GM23338 (cell line): ENCODE measurements around the gene TENM4. TPM values are rescaled to one million over a fixed set of nuclear protein-coding genes. Genes with fewer than 3 reads are reported as not detected.

Experiments
- ATAC-seq: fragments of 200-7000 bp; cut with Tn5 transposase; 3 replicates; pipeline ENCODE4 v1.9.1; 2020
- DNase-seq: peaks from one replicate; pipeline ENCODE4 v3.0.0-alpha.2; 2015; ENCODE audit warnings: low spot score
- H2AFZ ChIP-seq: fragments of 200-600 bp; sonication (generic); 2 replicates; pipeline ENCODE4 v1.8.0; 2016; ENCODE audit warnings: antibody characterized with exemption, mild to moderate bottlenecking, moderate library complexity
- H3F3A ChIP-seq: fragments of 200-600 bp; sonication (generic); replicated peaks from 2 replicates; pipeline ENCODE4 v1.8.0; 2017; ENCODE audit warnings: antibody characterized with exemption, mixed run types, low read depth
- H3K27ac ChIP-seq: fragments of 200-600 bp; sonication (generic); 2 replicates; pipeline ENCODE4 v1.6.1; 2016; ENCODE audit warnings: low read depth
- H3K27me3 ChIP-seq: fragments of 200-600 bp; sonication (generic); 2 replicates; pipeline ENCODE4 v1.8.0; 2016; ENCODE audit warnings: mild to moderate bottlenecking, mixed run types, moderate library complexity; ENCODE audit not compliant: insufficient read depth
- H3K36me3 ChIP-seq: fragments of 200-600 bp; sonication (generic); 2 replicates; pipeline ENCODE4 v1.8.0; 2016; ENCODE audit warnings: mild to moderate bottlenecking; ENCODE audit not compliant: insufficient read depth
- H3K4me1 ChIP-seq: fragments of 200-600 bp; sonication (generic); 2 replicates; pipeline ENCODE4 v1.8.0; 2016; ENCODE audit warnings: mild to moderate bottlenecking, moderate library complexity; ENCODE audit not compliant: insufficient read depth
- H3K4me2 ChIP-seq: fragments of 200-600 bp; sonication (generic); 2 replicates; pipeline ENCODE4 v1.7.1; 2017; ENCODE audit warnings: mixed run types
- H3K4me3 ChIP-seq: fragments of 200-600 bp; sonication (generic); 2 replicates; pipeline ENCODE4 v1.6.1; 2016; ENCODE audit warnings: mixed run types
- H3K79me2 ChIP-seq: fragments of 200-600 bp; sonication (generic); replicated peaks from 2 replicates; pipeline ENCODE4 v1.8.0; 2017; ENCODE audit warnings: mild to moderate bottlenecking; ENCODE audit not compliant: insufficient read depth
- H3K9me2 ChIP-seq: fragments of 200-600 bp; sonication (generic); 2 replicates; pipeline ENCODE4 v1.8.0; 2017; ENCODE audit not compliant: insufficient read depth
- H4K20me1 ChIP-seq: fragments of 200-600 bp; sonication (generic); replicated peaks from 2 replicates; pipeline ENCODE4 v1.8.0; 2017; ENCODE audit warnings: mild to moderate bottlenecking; ENCODE audit not compliant: insufficient read depth
- H3K27ac Mint-ChIP-seq: 2 replicates; pipeline ENCODE4 v1.8.0; 2020; ENCODE audit warnings: inconsistent platforms, mild to moderate bottlenecking, moderate library complexity, mixed read lengths
- H3K27me3 Mint-ChIP-seq: 3 replicates; pipeline ENCODE4 v1.8.0; 2022; ENCODE audit warnings: low read depth, mild to moderate bottlenecking, moderate library complexity, mixed read lengths, inconsistent platforms; ENCODE audit not compliant: insufficient read depth, poor library complexity
- H3K36me3 Mint-ChIP-seq: 3 replicates; pipeline ENCODE4 v1.8.0; 2021; ENCODE audit warnings: low read depth, mild to moderate bottlenecking, inconsistent platforms, moderate library complexity, mixed read lengths
- H3K4me1 Mint-ChIP-seq: 3 replicates; pipeline ENCODE4 v1.8.0; 2020; ENCODE audit warnings: mild to moderate bottlenecking, inconsistent platforms, mixed read lengths
- H3K4me3 Mint-ChIP-seq: 3 replicates; pipeline ENCODE4 v1.8.0; 2021; ENCODE audit warnings: moderate library complexity, mild to moderate bottlenecking, inconsistent platforms, mixed read lengths
- H3K9me3 Mint-ChIP-seq: 3 replicates; pipeline ENCODE4 v1.8.0; 2020; ENCODE audit warnings: moderate library complexity, mild to moderate bottlenecking, inconsistent platforms, mixed read lengths
- CREB1 ChIP-seq: fragments of 250-450 bp; sonication (Bioruptor Pico); IDR thresholded peaks from 2 replicates; pipeline ENCODE4 v1.5.0; 2020; ENCODE audit warnings: low read depth, mild to moderate bottlenecking, moderate library complexity
- CTCF ChIP-seq, 2 experiments: fragments of 200-600 bp in 1 of 2; sonication (generic) in 1 of 2; conservative IDR thresholded peaks; 2 replicates each; pipeline versions ENCODE4 v1.5.1 to v1.6.1; 2016 to 2017; ENCODE audit warnings: antibody characterized with exemption in 2 of 2, low read depth in 2 of 2, mild to moderate bottlenecking in 2 of 2, moderate library complexity in 1 of 2
- ETS1 ChIP-seq: IDR thresholded peaks from 2 replicates; pipeline ENCODE4 v1.6.1; 2016; ENCODE audit warnings: antibody characterized with exemption
- EZH2 ChIP-seq: fragments of 200-600 bp; sonication (generic); IDR thresholded peaks from one replicate; pipeline ENCODE4 v1.8.0; 2017; ENCODE audit warnings: antibody characterized with exemption, mild to moderate bottlenecking, low read depth; ENCODE audit not compliant: unreplicated experiment
- EZH2phosphoT487 ChIP-seq: fragments of 200-600 bp; sonication (generic); IDR thresholded peaks from one replicate; pipeline ENCODE4 v1.8.1; 2018; ENCODE audit warnings: antibody characterized with exemption; ENCODE audit not compliant: unreplicated experiment
- JUNB ChIP-seq: IDR thresholded peaks from one replicate; pipeline ENCODE4 v1.6.1; 2016; ENCODE audit warnings: antibody characterized with exemption; ENCODE audit not compliant: unreplicated experiment
- NANOG ChIP-seq: IDR thresholded peaks from 2 replicates; pipeline ENCODE4 v1.6.1; 2016; ENCODE audit warnings: antibody characterized with exemption, borderline replicate concordance
- POLR2AphosphoS5 ChIP-seq: IDR thresholded peaks from 2 replicates; pipeline ENCODE4 v1.6.1; 2016; ENCODE audit warnings: antibody characterized with exemption, low read depth
- REST ChIP-seq: IDR thresholded peaks from one replicate; pipeline ENCODE4 v1.6.1; 2018; ENCODE audit warnings: antibody characterized with exemption; ENCODE audit not compliant: unreplicated experiment
- STAT1 ChIP-seq: IDR thresholded peaks from one replicate; pipeline ENCODE4 v1.6.1; 2016; ENCODE audit warnings: antibody characterized with exemption; ENCODE audit not compliant: unreplicated experiment
- ZNF114 ChIP-seq: fragments of 250-450 bp; sonication (Bioruptor Pico); IDR thresholded peaks from 2 replicates; pipeline ENCODE4 v1.5.0; 2020; ENCODE audit warnings: mild to moderate bottlenecking, moderate library complexity
- ZNF331 ChIP-seq: fragments of 250-450 bp; sonication (Bioruptor Pico); IDR thresholded peaks from 2 replicates; pipeline ENCODE4 v1.5.0; 2020; ENCODE audit warnings: low read depth, mild to moderate bottlenecking, moderate library complexity
- ZNF462 ChIP-seq: fragments of 250-450 bp; sonication (Bioruptor Pico); IDR thresholded peaks from 2 replicates; pipeline ENCODE4 v1.5.0; 2020; ENCODE audit warnings: mild to moderate bottlenecking, moderate library complexity
- polyA plus RNA-seq: library from polyadenylated mRNA; unstranded; fragments of >200 nt; fragmentation: Nextera tagmentation; extraction: Ambion mirVana; gene quantifications from 2 replicates; pipeline ENCODE4 v1.2.1, GENCODE V29; 2016
- total RNA-seq: library from RNA; depleted of rRNA; stranded (reverse); fragments of >200 nt; shearing (Covaris generic); gene quantifications from 2 replicates; pipeline ENCODE4 v1.2.3, GENCODE V29; 2014

Gene TENM4
- total and polyA plus RNA-seq, 2 experiments from 2014 or later: 7.3 TPM

- Histone ChIP-seq H3K36me3 (no peaks in the 10 kb centered on the region), H3K27ac (no peak overlapping the region), H3K4me3 (no peak overlapping the region), H3K27me3 (no peaks in the 10 kb centered on the region), H3K79me2 (no peaks in the 10 kb centered on the region), H3K4me2 (no peak overlapping the region), H3F3A (no peaks in the 10 kb centered on the region), H2AFZ (no peak overlapping the region), H4K20me1 (no peaks in the 10 kb centered on the region), H3K9me2 (no peaks in the 10 kb centered on the region), H3K4me1 (no peaks in the 10 kb centered on the region)
- DNase-seq: no peak
- no peaks in the 10 kb centered on the region for H3K27me3 Mint-ChIP-seq
- H3K9me3 Mint-ChIP-seq: no peaks in the 10 kb centered on the region
- no peak overlapping the region for H3K4me3 Mint-ChIP-seq
- H3K36me3 Mint-ChIP-seq: no peaks in the 10 kb centered on the region
- TF ChIP-seq STAT1 (no peak), EZH2 (no peak), EZH2phosphoT487 (no peak), CREB1 (no peak), REST (no peak), CTCF (conservative IDR thresholded peaks at IDR 0.05; ENCODE audit: low read depth in 2 of 2) (no peak), ZNF331 (CRISPR knock-in tag) (no peak), POLR2AphosphoS5 (no peak), NANOG (no peak), ZNF462 (CRISPR knock-in tag) (no peak), ZNF114 (CRISPR knock-in tag) (no peak), JUNB (no peak), ETS1 (no peak)
- no peak for ATAC-seq
- H3K27ac Mint-ChIP-seq: no peak overlapping the region
- H3K4me1 Mint-ChIP-seq: peaks cover 4% of the 10 kb centered on the region; the same call in 2 of the 3 replicates
Measured at GRCh38 chr11:79363861-79364378, 76.9 kb downstream of the TENM4 start.
